Astrocyte (in vitro differentiated cells and primary cell): ENCODE results near the gene NKIRAS1.
"Not testable (repeated sequence)": the region's sequence is repeated elsewhere in the genome, so short reads cannot be mapped to it uniquely, and the experiment has no call there.

Source experiments
- EZH2 ChIP-seq: IDR thresholded peaks from 2 replicates; pipeline ENCODE4 v1.6.1; 2012; ENCODE audit warnings: mild to moderate bottlenecking, low read length, inconsistent platforms; ENCODE audit not compliant: insufficient read depth
- TF ChIP-seq, protein P1 (sequence below): IDR thresholded peaks from 2 replicates; pipeline ENCODE4 v1.5.1; 2011; ENCODE audit warnings: low read depth, mild to moderate bottlenecking, inconsistent platforms, low read length, moderate library complexity; ENCODE audit not compliant: insufficient read depth

DNA sequence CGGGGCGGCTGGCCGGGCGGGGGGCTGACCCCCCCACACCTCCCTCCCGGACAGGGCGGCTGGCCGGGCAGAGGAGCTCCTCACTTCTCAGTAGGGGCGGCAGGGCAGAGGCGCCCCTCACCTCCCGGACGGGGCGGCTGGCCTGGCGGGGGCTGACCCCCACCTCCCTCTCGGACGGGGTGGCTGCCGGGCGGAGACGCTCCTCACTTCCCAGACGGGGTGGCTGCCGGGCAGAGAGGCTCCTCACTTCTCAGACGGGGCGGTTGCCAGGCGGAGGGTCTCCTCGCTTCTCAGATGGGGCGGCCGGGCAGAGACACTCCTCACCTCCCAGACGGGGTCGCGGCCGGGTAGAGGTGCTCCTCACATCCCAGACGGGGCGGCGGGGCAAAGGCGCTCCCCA lies 45.4 kb downstream of the NKIRAS1 start:
- TF ChIP-seq, protein P1, sequence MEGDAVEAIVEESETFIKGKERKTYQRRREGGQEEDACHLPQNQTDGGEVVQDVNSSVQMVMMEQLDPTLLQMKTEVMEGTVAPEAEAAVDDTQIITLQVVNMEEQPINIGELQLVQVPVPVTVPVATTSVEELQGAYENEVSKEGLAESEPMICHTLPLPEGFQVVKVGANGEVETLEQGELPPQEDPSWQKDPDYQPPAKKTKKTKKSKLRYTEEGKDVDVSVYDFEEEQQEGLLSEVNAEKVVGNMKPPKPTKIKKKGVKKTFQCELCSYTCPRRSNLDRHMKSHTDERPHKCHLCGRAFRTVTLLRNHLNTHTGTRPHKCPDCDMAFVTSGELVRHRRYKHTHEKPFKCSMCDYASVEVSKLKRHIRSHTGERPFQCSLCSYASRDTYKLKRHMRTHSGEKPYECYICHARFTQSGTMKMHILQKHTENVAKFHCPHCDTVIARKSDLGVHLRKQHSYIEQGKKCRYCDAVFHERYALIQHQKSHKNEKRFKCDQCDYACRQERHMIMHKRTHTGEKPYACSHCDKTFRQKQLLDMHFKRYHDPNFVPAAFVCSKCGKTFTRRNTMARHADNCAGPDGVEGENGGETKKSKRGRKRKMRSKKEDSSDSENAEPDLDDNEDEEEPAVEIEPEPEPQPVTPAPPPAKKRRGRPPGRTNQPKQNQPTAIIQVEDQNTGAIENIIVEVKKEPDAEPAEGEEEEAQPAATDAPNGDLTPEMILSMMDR = not testable (repeated sequence)
- not testable (repeated sequence) for TF ChIP-seq EZH2
